Measurements from ENCODE around the gene SYT17. TPM values are rescaled to one million over a fixed set of nuclear protein-coding genes. Genes with fewer than 3 reads are reported as not detected.

The SYT17 gene
- total and polyA plus RNA-seq, 10 of the 15 experiments (the other 5 are each of a cell fraction or from before 2014, with no cell fraction given), result 3.7 to 12.3 (median 5.0) TPM

GRCh38 chr16:19173649-19174383 is 5.8 kb downstream of the SYT17 start (continued):
- TF ChIP-seq E2F8 (IDR thresholded peaks at IDR 0.05; ENCODE audit: low read depth, partially characterized antibody), result no peak
- no peak for TF ChIP-seq RB1 (IDR thresholded peaks at IDR 0.05; ENCODE audit: borderline replicate concordance)
- TF ChIP-seq CHD1 (IDR thresholded peaks at IDR 0.05; ENCODE audit: low read depth, low read length), result no peak
- TF ChIP-seq E4F1 (IDR thresholded peaks at IDR 0.05; ENCODE audit: borderline replicate concordance, partially characterized antibody), result no peak
- TF ChIP-seq DPF2 (IDR thresholded peaks at IDR 0.05), result no peak

- H4K20me1 ChIP-seq (ENCODE audit: control insufficient read depth, insufficient read depth), result no peaks in the 10 kb centered on the region
- intact Hi-C loops (cut with micrococcal nuclease; ENCODE audit: unreplicated experiment), result no loop called here
- ChIA-PET CTCF (no interaction called here), RAD21 (ENCODE audit: unreplicated experiment) (interaction anchor here (1.0 kb wide), 1 partner anchor 42 kb away, joined by 3 read pairs; no protein-coding TSS in a partner anchor), SMC1A (ENCODE audit: uncharacterized antibody, unreplicated experiment) (no interaction called here), POLR2A (no interaction called here)
- H3K9me3 ChIP-seq (replicated peaks; ENCODE audit: control insufficient read depth, insufficient read depth, low read length), result no peaks in the 10 kb centered on the region
- BruUV-seq (replicated peaks), result no TSS peak
- no peaks in the 10 kb centered on the region for H3K27me3 ChIP-seq (replicated peaks in 1 of 2; ENCODE audit: control insufficient read depth in 2 of 2, insufficient read depth in 2 of 2, low read length in 1 of 2)
- H3K4me1 ChIP-seq (ENCODE audit: control insufficient read depth, insufficient read depth, low read length), result no peaks in the 10 kb centered on the region
- H3K36me3 ChIP-seq (ENCODE audit: control insufficient read depth in 2 of 2, insufficient read depth in 2 of 2, low read length in 1 of 2), result no peaks in the 10 kb centered on the region
- H2AFZ ChIP-seq (ENCODE audit: control insufficient read depth, low read depth, low read length), result no peak overlapping the region
- H3K27ac ChIP-seq (ENCODE audit: control insufficient read depth, insufficient read depth), result no peak overlapping the region
- no peak for TF ChIP-seq ATF7 (IDR thresholded peaks at IDR 0.05; ENCODE audit: low read depth)
- TF ChIP-seq TBL1XR1 (IDR thresholded peaks at IDR 0.05; ENCODE audit: low read depth, low read length), result no peak
- TF ChIP-seq MYC (IDR thresholded peaks at IDR 0.05; ENCODE audit: insufficient read depth, insufficient read length, insufficient replicate concordance, low read length, severe bottlenecking), result no peak
- TF ChIP-seq SMAD1 (IDR thresholded peaks at IDR 0.05; ENCODE audit: low read depth, partially characterized antibody), result no peak
- no peak for TF ChIP-seq MEF2A (IDR thresholded peaks at IDR 0.05; ENCODE audit: insufficient read depth, low read depth, low read length)
- FAIRE-seq (no peak), ATAC-seq (no peak), DNase-seq (ENCODE audit: low read depth, low spot score) (no peak)
- in situ Hi-C loops (cut with MboI), result no loop called here
- H3K9ac ChIP-seq (ENCODE audit: control insufficient read depth, insufficient read depth, low read length), result no peak overlapping the region
- H3K4me2 ChIP-seq (ENCODE audit: control insufficient read depth, insufficient read depth), result no peak overlapping the region
- 65% methylated on average over 3 of the region's 3 CpGs for WGBS (ENCODE audit: insufficient coverage, insufficient replicate concordance, low lambda C conversion rate, missing lambda C conversion rate)
- no peak overlapping the region for H3K4me3 ChIP-seq
- H3K79me2 ChIP-seq (ENCODE audit: control insufficient read depth, insufficient read depth, low read length), result no peaks in the 10 kb centered on the region
Measured at GRCh38 chr16:19174478-19174877, 6.4 kb downstream of the SYT17 start.

All from GM12878 (cell line).